HG03520 (cell line): ENCODE results near the gene ADAMTSL1.

Experiments
- ATAC-seq: cut with Tn5 transposase; IDR thresholded peaks from one replicate; pipeline ENCODE4 v1.9.1; 2021; ENCODE audit warnings: mild to moderate bottlenecking, moderate library complexity; ENCODE audit not compliant: unreplicated experiment

ADAMTSL1 gene

GRCh38 chr9:18473652-18474279, at the start of gene ADAMTSL1:
Gene ADAMTSL1 (plus strand): TSS chr9:18474153. CDS start chr9:18474233, 80 bp downstream.
- ATAC-seq, result no peak

- no peak for ATAC-seq
These were observed 46.3 kb upstream of the ADAMTSL1 start for GRCh38 chr9:18427691-18428090.

GRCh38 chr9:18428661-18429060, 45.3 kb upstream of the ADAMTSL1 start:
- no peak for ATAC-seq

GRCh38 chr9:18429070-18429469, 44.9 kb upstream of the ADAMTSL1 start:
- ATAC-seq, result no peak

GRCh38 chr9:18433620-18434019, 40.3 kb upstream of the ADAMTSL1 start:
- ATAC-seq, result no peak

- ATAC-seq, result no peak
These were observed 36.4 kb upstream of the ADAMTSL1 start for GRCh38 chr9:18437315-18438201.

- ATAC-seq, result no peak
These were observed 35.5 kb upstream of the ADAMTSL1 start for GRCh38 chr9:18438300-18438925.

GRCh38 chr9:18438951-18439350, 35.0 kb upstream of the ADAMTSL1 start:
- no peak for ATAC-seq

- ATAC-seq, result peak; percentile 46
These were observed 32.7 kb upstream of the ADAMTSL1 start for GRCh38 chr9:18441261-18441660.

GRCh38 chr9:18442629-18443491, 31.1 kb upstream of the ADAMTSL1 start:
- peak; percentile 93 for ATAC-seq

GRCh38 chr9:18447131-18447530, 26.8 kb upstream of the ADAMTSL1 start:
- ATAC-seq, result no peak

- ATAC-seq, result no peak
These were observed 26.4 kb upstream of the ADAMTSL1 start for GRCh38 chr9:18447541-18447940.

- ATAC-seq, result no peak
These were observed 25.9 kb upstream of the ADAMTSL1 start for GRCh38 chr9:18448101-18448500.

- no peak for ATAC-seq
These were observed 22.5 kb upstream of the ADAMTSL1 start for GRCh38 chr9:18451406-18451805.

- ATAC-seq, result no peak
These were observed 21.7 kb upstream of the ADAMTSL1 start for GRCh38 chr9:18452276-18452675.

- ATAC-seq, result no peak
These were observed 17.2 kb upstream of the ADAMTSL1 start for GRCh38 chr9:18456624-18457237.

GRCh38 chr9:18457510-18457909, 16.4 kb upstream of the ADAMTSL1 start:
- no peak for ATAC-seq

- no peak for ATAC-seq
These were observed 13.9 kb upstream of the ADAMTSL1 start for GRCh38 chr9:18459962-18460584.

GRCh38 chr9:18461496-18461895, 12.5 kb upstream of the ADAMTSL1 start:
- ATAC-seq, result no peak

GRCh38 chr9:18463991-18464390, 10.0 kb upstream of the ADAMTSL1 start:
- no peak for ATAC-seq
